Lung (tissue), 12 donors: ENCODE results near the gene SPG21. TPM values are rescaled to one million over a fixed set of nuclear protein-coding genes. Genes with fewer than 3 reads are reported as not detected.

Source experiments
- ATAC-seq: fragments of 200-7000 bp; cut with Tn5 transposase; one replicate; pipeline ENCODE4 v1.9.1; 2020; ENCODE audit warnings: moderate number of reproducible peaks; ENCODE audit not compliant: insufficient read depth, low FRiP score
- DNase-seq, 3 donors: peaks; one replicate each; pipeline ENCODE4 v3.0.0-alpha.2; 2013 to 2017
- H3K27ac ChIP-seq, 2 donors: one replicate each; pipeline ENCODE4 v1.5.1; 2013; ENCODE audit warnings: mild to moderate bottlenecking in 2 of 2, moderate library complexity in 2 of 2, control low read depth in 1 of 2, inconsistent platforms in 1 of 2, low read depth in 1 of 2, low read length in 1 of 2
- H3K27me3 ChIP-seq, 3 donors: one replicate each; pipeline ENCODE4 v1.5.1; 2013; ENCODE audit warnings: low read length in 2 of 3; ENCODE audit not compliant: control insufficient read depth in 3 of 3, insufficient read depth in 3 of 3
- H3K36me3 ChIP-seq, 4 donors: one replicate each; pipeline ENCODE4 v1.5.1; 2013; ENCODE audit warnings: low read length in 4 of 4, mild to moderate bottlenecking in 1 of 4, moderate library complexity in 1 of 4; ENCODE audit not compliant: control insufficient read depth in 4 of 4, insufficient read depth in 4 of 4
- H3K4me1 ChIP-seq, 5 donors: one replicate each; pipeline ENCODE4 v1.5.1; 2013; ENCODE audit warnings: low read length in 5 of 5, mild to moderate bottlenecking in 2 of 5, moderate library complexity in 1 of 5; ENCODE audit not compliant: control insufficient read depth in 5 of 5, insufficient read depth in 5 of 5
- H3K4me3 ChIP-seq: one replicate; pipeline ENCODE4 v1.5.1; 2013; ENCODE audit warnings: mild to moderate bottlenecking, control low read depth, moderate library complexity
- H3K9ac ChIP-seq, 2 donors: one replicate each; pipeline ENCODE4 v1.5.1; 2013; ENCODE audit warnings: low read length in 2 of 2, control low read depth in 1 of 2; ENCODE audit not compliant: insufficient read depth in 1 of 2
- H3K9me3 ChIP-seq, 4 donors: one replicate each; pipeline ENCODE4 v1.5.1; 2013; ENCODE audit warnings: low read length in 3 of 4, mild to moderate bottlenecking in 1 of 4, moderate library complexity in 1 of 4; ENCODE audit not compliant: control insufficient read depth in 4 of 4, insufficient read depth in 3 of 4
- WGBS, 2 donors: extraction: QIAGEN DNeasy Blood & Tissue Kit; methylation state at CpG; one replicate each; pipeline ENCODE4 v1.1.7; 2013; 5-methylcytosine and 5-hydroxymethylcytosine counted together
- polyA plus RNA-seq, 2 donors: library from polyadenylated mRNA; stranded (reverse); fragments of 200-250 nt; gene quantifications; one replicate each; pipeline ENCODE4 v1.2.1, GENCODE V29; 2013
- total RNA-seq, 2 donors: library from RNA; depleted of rRNA in 1 of 2; stranded (reverse); fragments of >200 nt in 1 of 2; gene quantifications; one replicate each; pipeline ENCODE4 v1.2.1, GENCODE V29; 2014 to 2021
- TF ChIP-seq, protein P1 (sequence below): IDR thresholded peaks from 2 replicates; pipeline ENCODE4 v1.5.1; 2012; ENCODE audit warnings: mild to moderate bottlenecking; ENCODE audit errors: control extremely low read depth, extremely low read depth
- donor health status: control.
- donor health status: control.
- donor health status: Bipolar disorder and iron deficiency.
- donor health status: healthy.
- donor health status: DM: yes; HTN: yes; CAD: no.

Gene SPG21
- total and polyA plus RNA-seq, 4 donors: 79.2 to 115 (median 93.2) TPM

DNA sequence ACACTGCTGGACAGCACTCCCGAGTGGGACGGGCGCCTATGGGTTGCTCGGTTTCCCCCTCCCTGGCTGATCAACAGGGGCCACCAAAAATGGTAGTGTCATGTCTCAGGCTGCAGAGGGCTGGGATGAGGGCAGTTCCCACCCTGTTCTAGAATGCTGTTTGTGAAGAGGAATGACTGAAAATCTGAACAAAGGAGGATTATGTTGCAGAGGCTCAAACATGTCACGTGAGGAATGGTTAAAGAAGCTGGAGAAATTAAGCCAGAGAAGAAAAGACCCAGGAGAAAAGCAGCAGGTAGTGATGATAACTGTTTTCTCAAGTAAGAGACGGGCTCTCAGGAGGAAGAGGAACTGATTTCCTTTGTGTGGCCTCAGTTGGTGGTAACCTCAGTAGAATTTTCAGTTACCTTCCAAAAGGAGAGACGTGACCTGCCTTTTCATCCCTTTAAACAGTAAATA, 10.4 kb downstream of the SPG21 start:
- H3K36me3 ChIP-seq: peaks cover 4 to 21% (median 16%) of the 10 kb centered on the region in 4 donors

DNA sequence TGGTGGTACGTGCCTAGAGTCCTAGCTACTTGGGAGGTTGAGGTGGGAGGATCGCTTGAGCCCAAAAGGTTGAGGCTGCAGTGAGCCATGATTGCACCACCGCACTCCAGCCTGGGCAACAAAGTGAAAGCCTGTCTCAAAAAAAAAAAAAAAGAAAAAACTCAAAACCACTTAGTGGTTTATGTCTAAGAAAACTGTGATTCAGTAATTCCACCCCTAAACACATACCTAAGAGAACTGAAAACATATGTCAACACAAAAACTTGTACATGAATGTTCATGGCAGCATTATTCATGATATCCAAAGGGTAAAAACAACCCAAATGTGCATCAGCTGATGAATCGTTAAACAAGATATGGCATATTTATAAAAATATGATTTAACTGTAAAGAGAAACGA, 14.3 kb downstream of the SPG21 start:
- WGBS, 2 donors: 88 to 98% methylated on average over 5 of the region's 5 CpGs

More for the DNA sequence above, 10.4 kb downstream of the SPG21 start:
- Histone ChIP-seq H3K9me3 (no peaks in the 10 kb centered on the region), H3K27me3 (no peaks in the 10 kb centered on the region), H3K9ac (no peak overlapping the region), H3K4me1 (peaks cover 0 to under 1% (median 0%) of the 10 kb centered on the region in 5 donors), H3K4me3 (no peak overlapping the region), H3K27ac (no peak overlapping the region)
- TF ChIP-seq, protein P1, sequence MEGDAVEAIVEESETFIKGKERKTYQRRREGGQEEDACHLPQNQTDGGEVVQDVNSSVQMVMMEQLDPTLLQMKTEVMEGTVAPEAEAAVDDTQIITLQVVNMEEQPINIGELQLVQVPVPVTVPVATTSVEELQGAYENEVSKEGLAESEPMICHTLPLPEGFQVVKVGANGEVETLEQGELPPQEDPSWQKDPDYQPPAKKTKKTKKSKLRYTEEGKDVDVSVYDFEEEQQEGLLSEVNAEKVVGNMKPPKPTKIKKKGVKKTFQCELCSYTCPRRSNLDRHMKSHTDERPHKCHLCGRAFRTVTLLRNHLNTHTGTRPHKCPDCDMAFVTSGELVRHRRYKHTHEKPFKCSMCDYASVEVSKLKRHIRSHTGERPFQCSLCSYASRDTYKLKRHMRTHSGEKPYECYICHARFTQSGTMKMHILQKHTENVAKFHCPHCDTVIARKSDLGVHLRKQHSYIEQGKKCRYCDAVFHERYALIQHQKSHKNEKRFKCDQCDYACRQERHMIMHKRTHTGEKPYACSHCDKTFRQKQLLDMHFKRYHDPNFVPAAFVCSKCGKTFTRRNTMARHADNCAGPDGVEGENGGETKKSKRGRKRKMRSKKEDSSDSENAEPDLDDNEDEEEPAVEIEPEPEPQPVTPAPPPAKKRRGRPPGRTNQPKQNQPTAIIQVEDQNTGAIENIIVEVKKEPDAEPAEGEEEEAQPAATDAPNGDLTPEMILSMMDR: no peak
- no peak for DNase-seq
- WGBS, 2 donors: 80 to 82% methylated on average over 7 of the region's 7 CpGs
- ATAC-seq: no peak

DNA sequence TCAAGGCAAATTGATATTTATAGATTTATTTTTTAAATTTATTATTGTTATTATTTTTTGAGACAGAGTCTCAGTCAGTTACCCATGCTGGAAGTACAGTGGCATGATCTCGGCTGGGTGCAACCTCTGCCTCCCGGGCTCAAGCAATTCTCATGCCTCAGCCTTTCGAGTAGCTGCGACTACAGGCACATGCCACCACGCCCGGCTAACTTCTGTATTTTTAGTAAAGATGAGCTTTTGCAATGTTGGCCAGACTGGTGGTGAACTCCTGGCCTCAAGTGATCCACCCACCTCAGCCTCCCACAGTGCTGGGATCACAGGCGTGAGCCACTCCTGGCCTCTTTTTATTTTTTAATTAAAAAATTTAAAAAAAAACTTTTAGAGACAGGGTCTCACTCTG, 19.0 kb downstream of the SPG21 start:
- no peak overlapping the region for H3K27ac ChIP-seq
- no peak overlapping the region for H3K4me3 ChIP-seq
- WGBS, 2 donors: 59 to 83% methylated on average over 7 of the region's 7 CpGs
- no peaks in the 10 kb centered on the region for H3K9me3 ChIP-seq
- H3K4me1 ChIP-seq: no peaks in the 10 kb centered on the region
- no peaks in the 10 kb centered on the region for H3K27me3 ChIP-seq
- H3K9ac ChIP-seq: no peak overlapping the region
- TF ChIP-seq, protein P1: no peak
- DNase-seq: no peak
- no peak for ATAC-seq
- H3K36me3 ChIP-seq: peaks cover 28 to 33% (median 32%) of the 10 kb centered on the region in 4 donors

More for the DNA sequence above, 14.3 kb downstream of the SPG21 start:
- Histone ChIP-seq H3K4me3 (no peak overlapping the region), H3K27me3 (no peaks in the 10 kb centered on the region), H3K9ac (no peak overlapping the region), H3K27ac (no peak overlapping the region), H3K4me1 (no peaks in the 10 kb centered on the region), H3K9me3 (no peaks in the 10 kb centered on the region), H3K36me3 (peaks cover 19 to 34% (median 26%) of the 10 kb centered on the region in 4 donors)
- ATAC-seq (no peak), DNase-seq (no peak)
- TF ChIP-seq, protein P1: no peak

DNA sequence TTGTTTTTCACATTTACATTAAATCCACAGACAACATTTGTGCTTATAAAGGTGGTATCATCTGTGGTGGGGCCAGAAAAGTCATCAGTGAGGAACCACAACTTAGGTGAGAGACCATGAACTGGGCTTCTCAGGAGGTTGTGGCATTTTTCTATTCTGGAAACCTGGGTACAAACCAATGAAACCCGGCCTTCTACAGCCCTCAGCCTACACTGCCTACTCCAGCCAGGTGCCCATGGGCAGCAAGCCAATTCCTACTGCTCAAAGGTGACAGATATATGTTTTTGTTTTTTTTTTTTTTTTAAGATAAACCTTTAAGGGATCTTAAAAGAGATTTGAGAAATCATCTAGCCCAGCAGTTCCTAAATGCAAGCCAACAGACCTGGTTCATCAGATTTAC, 20.3 kb downstream of the SPG21 start:
- no peaks in the 10 kb centered on the region for H3K9me3 ChIP-seq
- no peak overlapping the region for H3K4me3 ChIP-seq
- H3K36me3 ChIP-seq: peaks cover 33 to 39% (median 35%) of the 10 kb centered on the region in 4 donors
- no peak for DNase-seq
- no peak for ATAC-seq
- no peak overlapping the region for H3K9ac ChIP-seq
- H3K27ac ChIP-seq: no peak overlapping the region
- TF ChIP-seq, protein P1: no peak
- 91 to 100% methylated on average over 1 of the region's 1 CpG for WGBS, 2 donors
- no peaks in the 10 kb centered on the region for H3K27me3 ChIP-seq
- no peaks in the 10 kb centered on the region for H3K4me1 ChIP-seq
